Astrocyte (in vitro differentiated cells and primary cell): ENCODE results near the gene SERPINA10. TPM values are rescaled to one million over a fixed set of nuclear protein-coding genes. Genes with fewer than 3 reads are reported as not detected.
A peak's percentile ranks its signal among the peaks of the same experiment; 100 is the strongest.
"Not testable (repeated sequence)": the region's sequence is repeated elsewhere in the genome, so short reads cannot be mapped to it uniquely, and the experiment has no call there.

Experiments
- DNase-seq: peaks from one replicate; pipeline ENCODE4 v3.0.0-alpha.2; 2010; ENCODE audit warnings: low read depth
- FAIRE-seq: peaks from 2 replicates; lab custom pipeline; 2011; peaks lifted over from hg19 to GRCh38; lab: Jason Lieb, UNC
- H2AFZ ChIP-seq: 2 replicates; pipeline ENCODE4 v1.6.0; 2012; ENCODE audit warnings: low read depth, low read length, inconsistent platforms
- H3K27ac ChIP-seq: 2 replicates; pipeline ENCODE4 v1.5.1; 2011; ENCODE audit warnings: low read depth, low read length, inconsistent platforms
- H3K27me3 ChIP-seq: 2 replicates; pipeline ENCODE4 v1.6.0; 2011; ENCODE audit warnings: low read length, inconsistent platforms; ENCODE audit not compliant: insufficient read depth
- H3K36me3 ChIP-seq: 2 replicates; pipeline ENCODE4 v1.5.1; 2011; ENCODE audit warnings: low read length, inconsistent platforms; ENCODE audit not compliant: insufficient read depth
- H3K4me1 ChIP-seq: 2 replicates; pipeline ENCODE4 v1.5.1; 2011; ENCODE audit warnings: low read length, inconsistent platforms; ENCODE audit not compliant: insufficient read depth
- H3K4me2 ChIP-seq: 2 replicates; pipeline ENCODE4 v1.6.0; 2012; ENCODE audit warnings: low read length, inconsistent platforms
- H3K4me3 ChIP-seq: 2 replicates; pipeline ENCODE4 v1.5.1; 2011; ENCODE audit warnings: low read depth, mild to moderate bottlenecking, low read length, inconsistent platforms; ENCODE audit not compliant: insufficient read depth
- H3K79me2 ChIP-seq: 2 replicates; pipeline ENCODE4 v1.6.0; 2012; ENCODE audit warnings: mild to moderate bottlenecking, low read length, inconsistent platforms; ENCODE audit not compliant: insufficient read depth
- H3K9ac ChIP-seq: 2 replicates; pipeline ENCODE4 v1.6.0; 2012; ENCODE audit warnings: mild to moderate bottlenecking, low read length, inconsistent platforms
- H3K9me3 ChIP-seq: 2 replicates; pipeline ENCODE4 v1.5.1; 2012; ENCODE audit warnings: low read depth, mild to moderate bottlenecking, low read length, inconsistent platforms; ENCODE audit not compliant: insufficient read depth
- H4K20me1 ChIP-seq: 2 replicates; pipeline ENCODE4 v1.6.0; 2012; ENCODE audit warnings: low read length, inconsistent platforms; ENCODE audit not compliant: insufficient read depth
- H3K27ac Mint-ChIP-seq: one replicate; pipeline ENCODE4 v1.8.0; 2021; ENCODE audit warnings: mild to moderate bottlenecking, mixed read lengths; ENCODE audit not compliant: unreplicated experiment
- H3K27me3 Mint-ChIP-seq: one replicate; pipeline ENCODE4 v1.8.0; 2021; ENCODE audit warnings: low read depth, mixed read lengths; ENCODE audit not compliant: unreplicated experiment
- H3K36me3 Mint-ChIP-seq: one replicate; pipeline ENCODE4 v1.8.0; 2021; ENCODE audit warnings: low read depth, mixed read lengths; ENCODE audit not compliant: unreplicated experiment
- H3K4me1 Mint-ChIP-seq: one replicate; pipeline ENCODE4 v1.8.0; 2021; ENCODE audit warnings: low read depth, mixed read lengths; ENCODE audit not compliant: unreplicated experiment
- H3K4me3 Mint-ChIP-seq: one replicate; pipeline ENCODE4 v1.8.0; 2021; ENCODE audit warnings: mild to moderate bottlenecking, moderate library complexity, mixed read lengths; ENCODE audit not compliant: unreplicated experiment
- H3K9me3 Mint-ChIP-seq: one replicate; pipeline ENCODE4 v1.8.0; 2021; ENCODE audit warnings: mild to moderate bottlenecking, mixed read lengths; ENCODE audit not compliant: unreplicated experiment
- CTCF ChIP-seq: IDR thresholded peaks from 2 replicates; pipeline ENCODE4 v1.5.1; 2011; ENCODE audit warnings: low read depth, mild to moderate bottlenecking, inconsistent platforms, low read length, moderate library complexity; ENCODE audit not compliant: insufficient read depth
- EZH2 ChIP-seq: IDR thresholded peaks from 2 replicates; pipeline ENCODE4 v1.6.1; 2012; ENCODE audit warnings: mild to moderate bottlenecking, low read length, inconsistent platforms; ENCODE audit not compliant: insufficient read depth
- total RNA-seq: library from RNA; stranded (reverse); gene quantifications from 2 replicates; pipeline ENCODE4 v1.2.1, GENCODE V29; 2021

The SERPINA10 gene
- total RNA-seq, 1 donor from 2014 or later: not detected

- Histone ChIP-seq H4K20me1 (no peaks in the 10 kb centered on the region), H3K9ac (no peak overlapping the region), H2AFZ (no peak overlapping the region), H3K4me3 (no peak overlapping the region), H3K9me3 (no peaks in the 10 kb centered on the region), H3K36me3 (no peaks in the 10 kb centered on the region), H3K4me2 (no peak overlapping the region), H3K4me1 (no peaks in the 10 kb centered on the region), H3K79me2 (no peaks in the 10 kb centered on the region), H3K27ac (no peak overlapping the region), H3K27me3 (no peaks in the 10 kb centered on the region)
- Mint-ChIP-seq H3K4me3 (no peak overlapping the region), H3K27me3 (no peaks in the 10 kb centered on the region), H3K4me1 (peaks cover 11% of the 10 kb centered on the region), H3K36me3 (no peaks in the 10 kb centered on the region), H3K9me3 (peaks cover under 1% of the 10 kb centered on the region), H3K27ac (no peak overlapping the region)
- TF ChIP-seq CTCF (no peak), EZH2 (no peak)
- DNase-seq: no peak
- no peak for FAIRE-seq
Measured at GRCh38 chr14:94282991-94283723, 9.9 kb downstream of the SERPINA10 start.

GRCh38 chr14:94278731-94279130 lies 14.3 kb downstream of the SERPINA10 start:
- H2AFZ ChIP-seq: no peak overlapping the region
- Mint-ChIP-seq H3K9me3 (no peaks in the 10 kb centered on the region), H3K27ac (no peak overlapping the region), H3K36me3 (peaks cover 4% of the 10 kb centered on the region), H3K4me3 (no peak overlapping the region), H3K27me3 (no peaks in the 10 kb centered on the region), H3K4me1 (peaks cover 2% of the 10 kb centered on the region)
- FAIRE-seq: no peak
- no peak overlapping the region for H3K4me3 ChIP-seq
- no peak for TF ChIP-seq EZH2
- no peak for TF ChIP-seq CTCF
- H3K36me3 ChIP-seq: no peaks in the 10 kb centered on the region
- no peaks in the 10 kb centered on the region for H3K27me3 ChIP-seq
- H3K9me3 ChIP-seq: no peaks in the 10 kb centered on the region
- no peak overlapping the region for H3K9ac ChIP-seq
- no peaks in the 10 kb centered on the region for H4K20me1 ChIP-seq
- H3K4me1 ChIP-seq: no peaks in the 10 kb centered on the region
- H3K4me2 ChIP-seq: no peak overlapping the region
- no peaks in the 10 kb centered on the region for H3K79me2 ChIP-seq
- no peak overlapping the region for H3K27ac ChIP-seq
- peak; percentile 4 for DNase-seq

- H3K36me3 ChIP-seq, DNase-seq, H3K36me3 Mint-ChIP-seq, H3K9ac ChIP-seq, H3K4me1 ChIP-seq, H3K27me3 Mint-ChIP-seq, H3K4me2 ChIP-seq, H3K27ac Mint-ChIP-seq, H3K4me1 Mint-ChIP-seq, H3K4me3 Mint-ChIP-seq, H3K79me2 ChIP-seq, H3K27ac ChIP-seq, FAIRE-seq, H3K4me3 ChIP-seq, H3K9me3 ChIP-seq, H2AFZ ChIP-seq, H3K9me3 Mint-ChIP-seq, H3K27me3 ChIP-seq, H4K20me1 ChIP-seq: not testable (repeated sequence)
Measured at GRCh38 chr14:94276898-94277561, 16.0 kb downstream of the SERPINA10 start.
